Tibial nerve (tissue), 3 donors: ENCODE measurements around the gene FEZF1.

Experiments used
- POLR2A ChIP-seq, 2 donors: fragments of 450-650 bp; IDR thresholded peaks; one replicate each; pipeline ENCODE4 v1.6.1; 2017; ENCODE audit warnings: antibody characterized with exemption in 2 of 2, mild to moderate bottlenecking in 2 of 2, moderate library complexity in 2 of 2
- TF ChIP-seq, protein P1 (sequence below), 5 experiments: fragments of 200-600 bp in 3 of 5; fragments of 450-650 bp in 2 of 5; sonication (generic) in 3 of 5; IDR thresholded peaks; one replicate each; pipeline ENCODE4 v1.5.1; 2016 to 2019; ENCODE audit warnings: antibody characterized with exemption in 5 of 5, mild to moderate bottlenecking in 3 of 5, moderate library complexity in 2 of 5

DNA sequence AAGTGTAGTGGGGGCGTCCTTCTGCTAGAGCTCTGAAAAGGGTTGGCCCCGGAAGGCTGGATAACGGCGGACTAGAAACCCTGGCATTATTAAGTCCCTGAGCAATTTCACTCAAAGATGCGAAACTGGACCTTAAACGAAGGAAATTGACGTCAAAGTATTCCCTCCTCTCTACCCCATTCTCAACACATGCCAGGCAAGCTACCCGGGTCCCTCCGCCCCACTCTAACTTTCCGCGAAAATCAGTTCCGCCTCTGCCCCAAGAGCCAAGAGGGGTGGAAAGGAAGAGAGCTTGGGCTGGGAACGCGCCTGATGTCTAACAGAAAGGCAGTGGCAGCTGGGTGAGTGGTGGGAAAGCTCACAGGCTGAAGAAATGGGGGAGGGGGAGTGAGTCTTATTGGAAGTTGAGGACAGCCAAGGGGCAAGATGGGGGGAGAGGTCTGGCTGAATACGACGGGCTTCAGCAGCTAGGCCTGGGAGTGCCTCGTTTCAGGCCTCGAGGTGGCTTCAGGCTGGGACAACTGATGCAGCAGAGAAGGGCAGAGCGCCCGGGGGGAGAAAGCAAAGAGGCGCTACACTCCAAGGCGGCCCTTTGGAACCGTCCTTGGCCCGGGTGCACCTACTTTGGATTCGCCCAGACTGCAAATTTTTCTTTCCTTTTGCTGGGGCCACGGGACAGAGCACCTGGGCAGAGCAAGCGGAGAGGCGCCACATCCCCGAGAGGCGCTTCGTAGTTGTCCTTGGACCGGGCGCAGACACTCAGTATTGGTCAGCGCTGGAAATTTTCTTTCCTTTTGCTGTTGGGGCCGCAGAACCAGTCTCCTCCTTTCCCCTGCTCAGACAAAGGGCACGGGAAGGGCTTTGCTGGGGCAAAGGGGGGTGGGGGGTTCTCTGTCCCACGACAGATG is 2.0 kb upstream of the FEZF1 start:
- no peak for TF ChIP-seq POLR2A (IDR thresholded peaks at IDR 0.05)
- TF ChIP-seq, protein P1, sequence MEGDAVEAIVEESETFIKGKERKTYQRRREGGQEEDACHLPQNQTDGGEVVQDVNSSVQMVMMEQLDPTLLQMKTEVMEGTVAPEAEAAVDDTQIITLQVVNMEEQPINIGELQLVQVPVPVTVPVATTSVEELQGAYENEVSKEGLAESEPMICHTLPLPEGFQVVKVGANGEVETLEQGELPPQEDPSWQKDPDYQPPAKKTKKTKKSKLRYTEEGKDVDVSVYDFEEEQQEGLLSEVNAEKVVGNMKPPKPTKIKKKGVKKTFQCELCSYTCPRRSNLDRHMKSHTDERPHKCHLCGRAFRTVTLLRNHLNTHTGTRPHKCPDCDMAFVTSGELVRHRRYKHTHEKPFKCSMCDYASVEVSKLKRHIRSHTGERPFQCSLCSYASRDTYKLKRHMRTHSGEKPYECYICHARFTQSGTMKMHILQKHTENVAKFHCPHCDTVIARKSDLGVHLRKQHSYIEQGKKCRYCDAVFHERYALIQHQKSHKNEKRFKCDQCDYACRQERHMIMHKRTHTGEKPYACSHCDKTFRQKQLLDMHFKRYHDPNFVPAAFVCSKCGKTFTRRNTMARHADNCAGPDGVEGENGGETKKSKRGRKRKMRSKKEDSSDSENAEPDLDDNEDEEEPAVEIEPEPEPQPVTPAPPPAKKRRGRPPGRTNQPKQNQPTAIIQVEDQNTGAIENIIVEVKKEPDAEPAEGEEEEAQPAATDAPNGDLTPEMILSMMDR (IDR thresholded peaks at IDR 0.05), result no peak
